K562 (cell line): Measurements from ENCODE around the gene LUC7L3. TPM values are rescaled to one million over a fixed set of nuclear protein-coding genes. Genes with fewer than 3 reads are reported as not detected.
A peak's percentile ranks its signal among the peaks of the same experiment; 100 is the strongest.

Source experiments
- EP300 ChIP-seq: IDR thresholded peaks from 2 replicates; pipeline ENCODE4 v1.6.1; 2012; ENCODE audit warnings: low read length, improper control_type of control experiment
- FOXA3 ChIP-seq, 2 experiments: fragments of 450-650 bp in 1 of 2; sonication (generic) in 1 of 2; formaldehyde crosslinking; IDR thresholded peaks in 1 of 2; conservative IDR thresholded peaks in 1 of 2; 2 replicates each; pipeline versions ENCODE4 v1.4.0 to v1.8.0; 2020 to 2022; ENCODE audit warnings: mild to moderate bottlenecking in 2 of 2, missing genetic modification reagents in 1 of 2
- GABPB1 ChIP-seq: sonication (generic); formaldehyde crosslinking; IDR thresholded peaks from 2 replicates; pipeline ENCODE4 v1.8.0; 2022; ENCODE audit warnings: mild to moderate bottlenecking, missing genetic modification reagents
- HNRNPH1 ChIP-seq: fragments of 200-400 bp; formaldehyde crosslinking; optimal IDR thresholded peaks from 2 replicates; pipeline ENCODE3; 2017; ENCODE audit warnings: low read depth, mild to moderate bottlenecking, low read length, moderate library complexity
- HNRNPUL1 ChIP-seq: fragments of 200-400 bp; formaldehyde crosslinking; IDR thresholded peaks from 2 replicates; pipeline ENCODE4 v1.6.1; 2017; ENCODE audit warnings: low read length
- JUND ChIP-seq, 2 experiments: IDR thresholded peaks; 2 replicates in 1 of 2; 3 replicates in 1 of 2; pipeline ENCODE4 v1.6.1; 2011; ENCODE audit warnings: borderline replicate concordance in 2 of 2, low read depth in 2 of 2, low read length in 2 of 2, improper control_type of control experiment in 1 of 2, missing biosample characterization in 1 of 2, missing genetic modification characterization in 1 of 2, missing genetic modification reagents in 1 of 2
- KAT7 ChIP-seq: sonication (generic); formaldehyde crosslinking; IDR thresholded peaks from 2 replicates; pipeline ENCODE4 v1.8.0; 2022; ENCODE audit warnings: missing genetic modification reagents, mild to moderate bottlenecking, borderline replicate concordance
- KDM5B ChIP-seq: fragments of 200-600 bp; sonication (generic); IDR thresholded peaks from 2 replicates; pipeline ENCODE4 v1.6.1; 2012; ENCODE audit warnings: low read depth, mild to moderate bottlenecking, moderate library complexity, low read length, control low read depth, inconsistent platforms; ENCODE audit not compliant: insufficient replicate concordance
- KLF6 ChIP-seq: fragments of 250-450 bp; sonication (Bioruptor Pico); IDR thresholded peaks from 2 replicates; pipeline ENCODE4 v1.4.0; 2020; ENCODE audit warnings: mild to moderate bottlenecking, moderate library complexity, borderline replicate concordance
- MEF2A ChIP-seq: IDR thresholded peaks from 2 replicates; pipeline ENCODE4 v1.6.1; 2011; ENCODE audit warnings: low read depth, mild to moderate bottlenecking, low read length, moderate library complexity; ENCODE audit not compliant: control insufficient read depth
- MTA3 ChIP-seq: fragments of 450-650 bp; formaldehyde crosslinking; IDR thresholded peaks from 2 replicates; pipeline ENCODE4 v1.6.1; 2017; ENCODE audit warnings: mild to moderate bottlenecking, borderline replicate concordance
- NUFIP1 ChIP-seq: fragments of 450-650 bp; IDR thresholded peaks from 2 replicates; pipeline ENCODE4 v1.6.1; 2018; ENCODE audit not compliant: partially characterized antibody
- SNIP1 ChIP-seq: fragments of 450-650 bp; IDR thresholded peaks from 2 replicates; pipeline ENCODE4 v1.7.1; 2017; ENCODE audit warnings: low read depth, mild to moderate bottlenecking
- SP2 ChIP-seq: IDR thresholded peaks from 2 replicates; pipeline ENCODE4 v1.6.1; 2011; ENCODE audit warnings: mild to moderate bottlenecking, low read depth, low read length, moderate library complexity; ENCODE audit not compliant: poor library complexity, severe bottlenecking; ENCODE audit errors: extremely low read depth
- ZNF384 ChIP-seq: IDR thresholded peaks from 2 replicates; pipeline ENCODE4 v1.6.1; 2012; ENCODE audit warnings: low read depth, low read length, improper control_type of control experiment
- ZNF589 ChIP-seq: fragments of 200-800 bp; sonication (Bioruptor generic); IDR thresholded peaks from 2 replicates; pipeline ENCODE4 v1.6.1; 2016; ENCODE audit warnings: low read depth, missing genetic modification characterization, missing compliant biosample characterization
- ZNF76 ChIP-seq: fragments of 250-450 bp; sonication (Bioruptor Pico); IDR thresholded peaks from 2 replicates; pipeline ENCODE4 v1.4.0; 2020; ENCODE audit warnings: mild to moderate bottlenecking, moderate library complexity, borderline replicate concordance
- ZNF764 ChIP-seq: fragments of 250-450 bp; sonication (Bioruptor Pico); IDR thresholded peaks from 2 replicates; pipeline ENCODE4 v1.4.0; 2020; ENCODE audit warnings: low read depth, mild to moderate bottlenecking, moderate library complexity
- polyA plus RNA-seq, 8 experiments: library from polyadenylated mRNA; depleted of rRNA in 4 of 8; stranded (reverse) in 5 of 8; unstranded in 3 of 8; fragments of >200 nt; fragmentation: Nextera tagmentation in 2 of 8; fragmentation: Illumina TruSeq in 1 of 8; extraction: Ambion mirVana in 2 of 8; extraction: Trizol in 1 of 8; gene quantifications; 2 replicates each; pipeline versions ENCODE4 v1.2.1 to v1.2.3, GENCODE V29; 2011 to 2014; ENCODE audit warnings: inconsistent platforms in 1 of 8, missing spikeins in 1 of 8
- total RNA-seq, 7 experiments: library from RNA; depleted of rRNA in 6 of 7; stranded (reverse); fragments of >200 nt in 6 of 7; fragmentation: Illumina TruSeq in 2 of 7; extraction: Trizol in 2 of 7; gene quantifications; 2 replicates each; pipeline versions ENCODE4 v1.2.1 to v1.2.3, GENCODE V29; 2011 to 2021; ENCODE audit warnings: low replicate concordance in 1 of 7
- TF ChIP-seq, protein P1 (sequence below): fragments of 250-450 bp; sonication (Bioruptor Pico); IDR thresholded peaks from 2 replicates; pipeline ENCODE4 v1.4.0; 2020; ENCODE audit warnings: mild to moderate bottlenecking, moderate library complexity
- TF ChIP-seq, protein P2 (sequence below): sonication (generic); formaldehyde crosslinking; IDR thresholded peaks from 2 replicates; pipeline ENCODE4 v1.8.1; 2022; ENCODE audit warnings: missing genetic modification reagents
- TF ChIP-seq, protein P3 (sequence below): sonication (generic); formaldehyde crosslinking; IDR thresholded peaks from 2 replicates; pipeline ENCODE4 v1.8.0; 2022; ENCODE audit warnings: missing genetic modification reagents, mild to moderate bottlenecking, moderate library complexity, borderline replicate concordance

The LUC7L3 gene
- total and polyA plus RNA-seq, 9 of the 15 experiments (the other 6 are each of a cell fraction or from before 2014, with no cell fraction given): 80.8 to 284 (median 127) TPM

DNA sequence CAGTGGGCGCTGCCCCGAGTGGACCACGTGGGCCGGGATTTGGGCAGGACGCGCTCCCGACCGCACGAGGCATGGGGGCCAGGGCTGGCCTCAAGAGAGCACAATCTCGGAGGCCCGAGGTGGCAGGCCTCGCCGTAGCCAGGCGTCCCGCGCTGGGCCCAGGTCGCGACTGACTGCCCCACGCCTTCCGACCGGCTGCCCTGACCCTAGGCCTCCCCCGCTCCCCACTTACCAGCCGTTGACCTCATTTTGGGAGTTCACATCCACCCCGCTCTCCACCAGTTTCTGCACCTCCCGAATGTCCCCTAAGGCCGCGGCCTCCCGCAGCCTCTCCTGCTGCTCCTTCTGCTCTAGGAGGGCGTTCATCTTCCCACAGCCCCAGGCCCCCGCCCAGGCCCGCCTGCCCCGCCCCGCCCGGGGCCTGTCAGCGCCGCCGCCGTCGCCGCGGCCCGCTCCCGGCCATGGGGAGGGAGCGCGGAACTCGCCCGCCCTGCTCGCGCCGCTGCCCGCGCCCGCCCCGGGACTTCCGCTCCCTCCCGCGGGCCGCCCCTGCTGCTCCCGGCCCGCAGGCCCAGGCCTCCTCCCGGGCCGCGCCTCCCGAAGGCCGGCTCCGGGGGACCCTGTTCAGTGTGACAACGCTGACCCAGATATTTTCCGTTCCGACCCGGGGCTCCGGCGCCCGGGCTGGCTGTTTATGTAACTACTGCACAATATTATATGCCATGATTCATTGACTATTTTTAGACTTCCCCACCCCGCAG lies 11.9 kb upstream of the LUC7L3 start, which contains the start of gene ANKRD40 (continued):
- TF ChIP-seq, protein P1, sequence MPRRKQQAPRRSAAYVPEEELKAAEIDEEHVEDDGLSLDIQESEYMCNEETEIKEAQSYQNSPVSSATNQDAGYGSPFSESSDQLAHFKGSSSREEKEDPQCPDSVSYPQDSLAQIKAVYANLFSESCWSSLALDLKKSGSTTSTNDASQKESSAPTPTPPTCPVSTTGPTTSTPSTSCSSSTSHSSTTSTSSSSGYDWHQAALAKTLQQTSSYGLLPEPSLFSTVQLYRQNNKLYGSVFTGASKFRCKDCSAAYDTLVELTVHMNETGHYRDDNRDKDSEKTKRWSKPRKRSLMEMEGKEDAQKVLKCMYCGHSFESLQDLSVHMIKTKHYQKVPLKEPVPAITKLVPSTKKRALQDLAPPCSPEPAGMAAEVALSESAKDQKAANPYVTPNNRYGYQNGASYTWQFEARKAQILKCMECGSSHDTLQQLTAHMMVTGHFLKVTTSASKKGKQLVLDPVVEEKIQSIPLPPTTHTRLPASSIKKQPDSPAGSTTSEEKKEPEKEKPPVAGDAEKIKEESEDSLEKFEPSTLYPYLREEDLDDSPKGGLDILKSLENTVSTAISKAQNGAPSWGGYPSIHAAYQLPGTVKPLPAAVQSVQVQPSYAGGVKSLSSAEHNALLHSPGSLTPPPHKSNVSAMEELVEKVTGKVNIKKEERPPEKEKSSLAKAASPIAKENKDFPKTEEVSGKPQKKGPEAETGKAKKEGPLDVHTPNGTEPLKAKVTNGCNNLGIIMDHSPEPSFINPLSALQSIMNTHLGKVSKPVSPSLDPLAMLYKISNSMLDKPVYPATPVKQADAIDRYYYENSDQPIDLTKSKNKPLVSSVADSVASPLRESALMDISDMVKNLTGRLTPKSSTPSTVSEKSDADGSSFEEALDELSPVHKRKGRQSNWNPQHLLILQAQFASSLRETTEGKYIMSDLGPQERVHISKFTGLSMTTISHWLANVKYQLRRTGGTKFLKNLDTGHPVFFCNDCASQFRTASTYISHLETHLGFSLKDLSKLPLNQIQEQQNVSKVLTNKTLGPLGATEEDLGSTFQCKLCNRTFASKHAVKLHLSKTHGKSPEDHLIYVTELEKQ (CRISPR knock-in tag): no peak
- TF ChIP-seq SNIP1 (no peak), FOXA3 (CRISPR knock-in tag; conservative IDR thresholded peaks at IDR 0.05 in 1 of 2, IDR thresholded peaks at IDR 0.05 in 1 of 2) (0 out of 4 replicates have a peak, but pooled peaks of 1 of the 2 experiments have one; percentile 5), HNRNPH1 (no peak), JUND (IDR thresholded peaks at IDR 0.05; ENCODE audit: borderline replicate concordance, low read depth, low read length) (peak; percentile 90), JUND (tag; IDR thresholded peaks at IDR 0.05; ENCODE audit: borderline replicate concordance, low read depth, low read length) (peak; percentile 84; the same call in 2 of the 3 replicates), MTA3 (no peak; the same call in none of the 2 replicates), KDM5B (peak; percentile 67), GABPB1 (CRISPR knock-in tag) (peak; percentile 95), HNRNPUL1 (no peak), NUFIP1 (peak; percentile 67), KAT7 (CRISPR knock-in tag) (peak; percentile 91; the same call in 1 of the 2 replicates), ZNF764 (CRISPR knock-in tag) (no peak), ZNF384 (peak; percentile 51; the same call in 1 of the 2 replicates), SP2 (no peak), KLF6 (no peak), ZNF589 (no peak; the same call in 1 of the 2 replicates), MEF2A (peak; percentile 99), EP300 (peak; percentile 75), ZNF76 (CRISPR knock-in tag) (no peak)
- TF ChIP-seq, protein P2, sequence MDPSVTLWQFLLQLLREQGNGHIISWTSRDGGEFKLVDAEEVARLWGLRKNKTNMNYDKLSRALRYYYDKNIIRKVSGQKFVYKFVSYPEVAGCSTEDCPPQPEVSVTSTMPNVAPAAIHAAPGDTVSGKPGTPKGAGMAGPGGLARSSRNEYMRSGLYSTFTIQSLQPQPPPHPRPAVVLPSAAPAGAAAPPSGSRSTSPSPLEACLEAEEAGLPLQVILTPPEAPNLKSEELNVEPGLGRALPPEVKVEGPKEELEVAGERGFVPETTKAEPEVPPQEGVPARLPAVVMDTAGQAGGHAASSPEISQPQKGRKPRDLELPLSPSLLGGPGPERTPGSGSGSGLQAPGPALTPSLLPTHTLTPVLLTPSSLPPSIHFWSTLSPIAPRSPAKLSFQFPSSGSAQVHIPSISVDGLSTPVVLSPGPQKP (CRISPR knock-in tag): no peak
- TF ChIP-seq, protein P3, sequence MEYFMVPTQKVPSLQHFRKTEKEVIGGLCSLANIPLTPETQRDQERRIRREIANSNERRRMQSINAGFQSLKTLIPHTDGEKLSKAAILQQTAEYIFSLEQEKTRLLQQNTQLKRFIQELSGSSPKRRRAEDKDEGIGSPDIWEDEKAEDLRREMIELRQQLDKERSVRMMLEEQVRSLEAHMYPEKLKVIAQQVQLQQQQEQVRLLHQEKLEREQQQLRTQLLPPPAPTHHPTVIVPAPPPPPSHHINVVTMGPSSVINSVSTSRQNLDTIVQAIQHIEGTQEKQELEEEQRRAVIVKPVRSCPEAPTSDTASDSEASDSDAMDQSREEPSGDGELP (CRISPR knock-in tag): peak; percentile 69
